Osteoblast (primary cell): ENCODE results near the gene GALNT3. TPM values are rescaled to one million over a fixed set of nuclear protein-coding genes. Genes with fewer than 3 reads are reported as not detected.

Experiments
- DNase-seq: peaks from one replicate; pipeline ENCODE4 v3.0.0; 2011; ENCODE audit warnings: low spot score, mixed read lengths; ENCODE audit not compliant: insufficient read length; ENCODE audit errors: missing footprints
- H2AFZ ChIP-seq: 2 replicates; pipeline ENCODE4 v1.6.0; 2011; ENCODE audit warnings: mild to moderate bottlenecking, low read length
- H3K27ac ChIP-seq: 2 replicates; pipeline ENCODE4 v1.5.1; 2011; ENCODE audit warnings: mild to moderate bottlenecking, low read depth, low read length, moderate library complexity
- H3K27me3 ChIP-seq: 2 replicates; pipeline ENCODE4 v1.6.0; 2012; ENCODE audit warnings: mild to moderate bottlenecking, control low read depth, inconsistent platforms, low read length, moderate library complexity; ENCODE audit not compliant: insufficient read depth
- H3K36me3 ChIP-seq: 2 replicates; pipeline ENCODE4 v1.5.1; 2011; ENCODE audit warnings: mild to moderate bottlenecking, low read length, control low read depth, moderate library complexity; ENCODE audit not compliant: insufficient read depth
- H3K4me1 ChIP-seq: 2 replicates; pipeline ENCODE4 v1.5.1; 2011; ENCODE audit warnings: mild to moderate bottlenecking, low read length, control low read depth, moderate library complexity; ENCODE audit not compliant: insufficient read depth
- H3K4me2 ChIP-seq: 2 replicates; pipeline ENCODE4 v1.6.0; 2011; ENCODE audit warnings: mild to moderate bottlenecking, low read length; ENCODE audit not compliant: insufficient read depth
- H3K4me3 ChIP-seq: fragments of 200-600 bp; sonication (generic); 3 replicates; pipeline ENCODE4 v1.5.1; 2012; ENCODE audit warnings: mild to moderate bottlenecking, low read length, inconsistent platforms; ENCODE audit not compliant: insufficient read depth
- H3K79me2 ChIP-seq: 2 replicates; pipeline ENCODE4 v1.6.0; 2012; ENCODE audit warnings: mild to moderate bottlenecking, low read length, control low read depth, inconsistent platforms; ENCODE audit not compliant: insufficient read depth
- H3K9me3 ChIP-seq: 2 replicates; pipeline ENCODE4 v1.5.1; 2011; ENCODE audit warnings: low read depth, low read length, control low read depth
- H4K20me1 ChIP-seq: 2 replicates; pipeline ENCODE4 v1.6.0; 2012; ENCODE audit warnings: mild to moderate bottlenecking, low read length, control low read depth; ENCODE audit not compliant: insufficient read depth
- total RNA-seq: library from RNA; depleted of rRNA; stranded (reverse); fragments of >200 nt; gene quantifications from 2 replicates; pipeline ENCODE4 v1.2.3, GENCODE V29; 2012
- TF ChIP-seq, protein P1 (sequence below): IDR thresholded peaks from 2 replicates; pipeline ENCODE4 v1.5.1; 2011; ENCODE audit warnings: mild to moderate bottlenecking, low read depth, low read length, moderate library complexity; ENCODE audit errors: extremely low read depth

The GALNT3 gene
- total RNA-seq, 1 donor, result 11.2 TPM

DNA sequence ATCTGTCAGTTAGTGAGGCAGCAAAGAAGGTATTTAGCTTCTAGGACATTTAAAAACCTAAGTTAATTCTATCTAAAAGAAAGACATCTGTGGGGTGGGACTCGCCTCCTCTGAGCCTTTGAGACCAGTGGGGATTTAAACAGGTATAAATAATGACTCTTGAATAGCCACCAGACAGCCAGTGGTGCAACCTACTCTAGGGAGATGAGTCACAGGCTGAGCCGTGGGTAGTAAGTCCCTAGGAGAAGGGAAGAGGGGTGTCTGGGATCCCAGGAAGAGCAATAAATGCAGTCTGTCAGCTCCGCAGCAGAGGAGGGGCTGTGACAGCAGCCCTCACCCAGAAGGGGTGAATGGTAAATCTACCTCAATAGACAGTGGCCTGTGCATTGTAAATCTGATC, 43.1 kb upstream of the GALNT3 start:
- peak overlapping the region; percentile 43 for H3K4me2 ChIP-seq
- H4K20me1 ChIP-seq, result no peaks in the 10 kb centered on the region
- H2AFZ ChIP-seq, result no peak overlapping the region
- H3K79me2 ChIP-seq, result no peaks in the 10 kb centered on the region
- TF ChIP-seq, protein P1, sequence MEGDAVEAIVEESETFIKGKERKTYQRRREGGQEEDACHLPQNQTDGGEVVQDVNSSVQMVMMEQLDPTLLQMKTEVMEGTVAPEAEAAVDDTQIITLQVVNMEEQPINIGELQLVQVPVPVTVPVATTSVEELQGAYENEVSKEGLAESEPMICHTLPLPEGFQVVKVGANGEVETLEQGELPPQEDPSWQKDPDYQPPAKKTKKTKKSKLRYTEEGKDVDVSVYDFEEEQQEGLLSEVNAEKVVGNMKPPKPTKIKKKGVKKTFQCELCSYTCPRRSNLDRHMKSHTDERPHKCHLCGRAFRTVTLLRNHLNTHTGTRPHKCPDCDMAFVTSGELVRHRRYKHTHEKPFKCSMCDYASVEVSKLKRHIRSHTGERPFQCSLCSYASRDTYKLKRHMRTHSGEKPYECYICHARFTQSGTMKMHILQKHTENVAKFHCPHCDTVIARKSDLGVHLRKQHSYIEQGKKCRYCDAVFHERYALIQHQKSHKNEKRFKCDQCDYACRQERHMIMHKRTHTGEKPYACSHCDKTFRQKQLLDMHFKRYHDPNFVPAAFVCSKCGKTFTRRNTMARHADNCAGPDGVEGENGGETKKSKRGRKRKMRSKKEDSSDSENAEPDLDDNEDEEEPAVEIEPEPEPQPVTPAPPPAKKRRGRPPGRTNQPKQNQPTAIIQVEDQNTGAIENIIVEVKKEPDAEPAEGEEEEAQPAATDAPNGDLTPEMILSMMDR, result no peak
- no peak overlapping the region for H3K4me3 ChIP-seq
- peak; percentile 45 for DNase-seq
- no peaks in the 10 kb centered on the region for H3K27me3 ChIP-seq
- no peak overlapping the region for H3K27ac ChIP-seq
- H3K9me3 ChIP-seq, result no peaks in the 10 kb centered on the region
- H3K4me1 ChIP-seq, result peaks cover 10% of the 10 kb centered on the region
- H3K36me3 ChIP-seq, result no peaks in the 10 kb centered on the region

DNA sequence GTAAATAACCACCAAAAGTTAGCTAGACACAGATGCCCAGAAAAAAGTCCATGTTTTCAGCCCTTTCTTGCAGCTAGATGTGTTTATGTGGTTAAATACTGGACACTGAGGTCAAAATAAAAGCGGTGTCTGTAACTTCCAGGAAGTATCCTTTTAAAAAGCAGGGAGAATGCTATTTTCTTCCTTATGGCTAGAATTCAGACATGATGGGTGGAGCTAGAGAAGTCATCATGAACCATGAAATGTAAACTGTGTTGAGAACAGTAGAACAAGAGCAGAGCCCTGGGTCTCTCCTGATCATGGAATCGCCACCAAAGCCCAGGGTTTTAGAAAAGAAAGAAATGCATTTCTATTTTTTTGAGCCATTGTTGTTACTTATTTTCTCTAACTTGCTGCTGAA, 41.3 kb upstream of the GALNT3 start:
- Histone ChIP-seq H3K4me1 (peaks cover 10% of the 10 kb centered on the region), H3K79me2 (no peaks in the 10 kb centered on the region), H3K9me3 (no peaks in the 10 kb centered on the region), H3K4me3 (no peak overlapping the region), H3K27ac (no peak overlapping the region), H3K4me2 (no peak overlapping the region), H4K20me1 (no peaks in the 10 kb centered on the region), H3K27me3 (no peaks in the 10 kb centered on the region), H3K36me3 (no peaks in the 10 kb centered on the region), H2AFZ (no peak overlapping the region)
- TF ChIP-seq, protein P1, result no peak
- DNase-seq, result no peak

DNA sequence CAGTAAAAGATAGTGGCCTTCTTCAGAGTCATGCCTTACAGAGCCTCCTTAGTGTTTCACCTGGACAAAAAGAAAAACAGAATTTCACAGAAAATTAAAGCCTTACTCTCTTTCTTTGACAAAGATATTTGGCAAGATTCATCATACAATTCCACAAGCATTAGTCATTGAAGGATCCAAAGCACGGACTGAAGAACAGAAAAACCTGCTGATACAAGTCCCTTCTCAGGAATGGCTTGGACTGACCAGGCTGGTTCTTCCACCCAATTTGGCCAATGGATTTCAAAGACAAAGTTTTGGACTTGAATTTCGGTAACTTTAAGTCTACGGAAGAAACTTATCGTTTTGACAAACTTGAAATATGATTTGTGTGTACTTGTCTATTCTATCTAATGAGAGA, 39.1 kb upstream of the GALNT3 start:
- Histone ChIP-seq H3K4me2 (no peak overlapping the region), H3K79me2 (no peaks in the 10 kb centered on the region), H3K4me1 (peaks cover 10% of the 10 kb centered on the region), H4K20me1 (no peaks in the 10 kb centered on the region), H3K27me3 (no peaks in the 10 kb centered on the region), H2AFZ (no peak overlapping the region), H3K27ac (no peak overlapping the region), H3K36me3 (no peaks in the 10 kb centered on the region), H3K9me3 (no peaks in the 10 kb centered on the region), H3K4me3 (no peak overlapping the region)
- TF ChIP-seq, protein P1, result no peak
- peak; percentile 23 for DNase-seq

DNA sequence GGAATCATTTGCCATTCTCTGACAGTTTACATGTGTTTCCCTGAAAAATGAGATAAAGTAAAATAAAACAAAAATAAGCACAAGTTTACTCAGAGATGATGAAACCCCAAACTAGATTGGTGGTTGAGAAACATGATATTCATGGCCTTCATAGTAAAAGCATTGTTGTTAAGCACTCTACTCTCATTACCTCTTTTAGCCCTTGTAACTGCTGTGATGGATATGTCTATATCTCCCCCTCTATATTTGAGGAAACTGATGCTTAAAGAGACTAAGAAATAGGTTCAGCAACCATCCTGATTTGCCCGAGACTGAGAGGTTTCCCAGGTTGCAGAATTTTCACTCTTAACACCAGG, 33.9 kb upstream of the GALNT3 start:
- Histone ChIP-seq H3K27ac (no peak overlapping the region), H2AFZ (no peak overlapping the region), H3K36me3 (no peaks in the 10 kb centered on the region), H3K4me1 (no peaks in the 10 kb centered on the region), H3K79me2 (no peaks in the 10 kb centered on the region), H4K20me1 (no peaks in the 10 kb centered on the region), H3K4me2 (no peak overlapping the region), H3K9me3 (no peaks in the 10 kb centered on the region), H3K4me3 (no peak overlapping the region), H3K27me3 (no peaks in the 10 kb centered on the region)
- no peak for DNase-seq
- TF ChIP-seq, protein P1, result no peak
